GDM1 (cell line): ENCODE measurements around the gene ANTXR1.

Source experiments
- DNase-seq: peaks from one replicate; lab custom pipeline; 2025; lab: John Stamatoyannopoulos, UW

The ANTXR1 gene

GRCh38 chr2:69074918-69075317 lies 61.9 kb downstream of the ANTXR1 start:
- DNase-seq, result no peak

GRCh38 chr2:69075486-69075885 lies 62.5 kb downstream of the ANTXR1 start:
- DNase-seq, result no peak

- DNase-seq, result no peak
Observed at GRCh38 chr2:69076601-69077000, 63.6 kb downstream of the ANTXR1 start.

GRCh38 chr2:69077252-69077950 lies 64.4 kb downstream of the ANTXR1 start:
- DNase-seq, result no peak

GRCh38 chr2:69080071-69080470 lies 67.1 kb downstream of the ANTXR1 start:
- no peak for DNase-seq

- no peak for DNase-seq
Observed at GRCh38 chr2:69081001-69081580, 68.1 kb downstream of the ANTXR1 start.

GRCh38 chr2:69081757-69082156 lies 68.8 kb downstream of the ANTXR1 start:
- no peak for DNase-seq

GRCh38 chr2:69082430-69082997 lies 69.5 kb downstream of the ANTXR1 start:
- no peak for DNase-seq

GRCh38 chr2:69083235-69083748 lies 70.3 kb downstream of the ANTXR1 start:
- DNase-seq, result no peak

GRCh38 chr2:69084492-69084891 lies 71.5 kb downstream of the ANTXR1 start:
- no peak for DNase-seq

GRCh38 chr2:69086466-69086865 lies 73.5 kb downstream of the ANTXR1 start:
- DNase-seq, result no peak

GRCh38 chr2:69087211-69087911 lies 74.4 kb downstream of the ANTXR1 start:
- DNase-seq, result no peak

GRCh38 chr2:69087912-69088240 lies 74.9 kb downstream of the ANTXR1 start:
- DNase-seq, result no peak

GRCh38 chr2:69088466-69088865 lies 75.5 kb downstream of the ANTXR1 start:
- DNase-seq, result no peak

GRCh38 chr2:69089266-69089665 lies 76.3 kb downstream of the ANTXR1 start:
- DNase-seq, result no peak

GRCh38 chr2:69089998-69090397 lies 77.0 kb downstream of the ANTXR1 start:
- DNase-seq, result no peak

- DNase-seq, result no peak
Observed at GRCh38 chr2:69090820-69091219, 77.8 kb downstream of the ANTXR1 start.

GRCh38 chr2:69092857-69093256 lies 79.9 kb downstream of the ANTXR1 start:
- no peak for DNase-seq

GRCh38 chr2:69095305-69095704 lies 82.3 kb downstream of the ANTXR1 start:
- no peak for DNase-seq

- DNase-seq, result no peak
Observed at GRCh38 chr2:69096326-69097095, 83.5 kb downstream of the ANTXR1 start.

GRCh38 chr2:69097148-69097610 lies 84.2 kb downstream of the ANTXR1 start:
- no peak for DNase-seq
